Measurements from ENCODE around the gene PSMD1. TPM values are rescaled to one million over a fixed set of nuclear protein-coding genes. Genes with fewer than 3 reads are reported as not detected.

Gene PSMD1
- total RNA-seq (156 and 163 TPM in 2 replicates), polyA plus RNA-seq (209 and 249 TPM in 2 replicates), polyA minus RNA-seq (716 and 880 TPM in 2 replicates), Bru-seq, nascent RNA (percentile 95 among the genes with signal in this experiment), BruChase-seq, experiment 1, labeled RNA remaining after a 6-hour chase (percentile 88 among the genes with signal in this experiment), BruChase-seq, experiment 2, labeled RNA remaining after a 2-hour chase (percentile 85 among the genes with signal in this experiment)
- polyA plus RNA-seq (2011; cell fraction: cytosol; rRNA removed) = 144 and 160 TPM in 2 replicates
- 143 and 171 TPM in 2 replicates for polyA plus RNA-seq (2011; cell fraction: nucleus; rRNA removed)
- 131 and 202 TPM in 2 replicates for polyA plus RNA-seq (2012)
- 72.1 TPM for polyA minus RNA-seq (2011; cell fraction: cytosol; rRNA and poly(A)+ RNA removed)
- 198 and 272 TPM in 2 replicates for polyA minus RNA-seq (2011; cell fraction: nucleus; rRNA and poly(A)+ RNA removed)
- long read RNA-seq, transcript PSMD1-212 (2 exons, 546 nt) = minor isoform, 5 of 481 reads
- long read RNA-seq, transcript PSMD1-201 (25 exons, 3,326 nt) = major isoform, 400 of 481 reads
- long read RNA-seq, partial matches to known transcripts = 48 of 481 reads
- long read RNA-seq, other reads (novel, unspliced or antisense) = 28 of 481 reads

DNA sequence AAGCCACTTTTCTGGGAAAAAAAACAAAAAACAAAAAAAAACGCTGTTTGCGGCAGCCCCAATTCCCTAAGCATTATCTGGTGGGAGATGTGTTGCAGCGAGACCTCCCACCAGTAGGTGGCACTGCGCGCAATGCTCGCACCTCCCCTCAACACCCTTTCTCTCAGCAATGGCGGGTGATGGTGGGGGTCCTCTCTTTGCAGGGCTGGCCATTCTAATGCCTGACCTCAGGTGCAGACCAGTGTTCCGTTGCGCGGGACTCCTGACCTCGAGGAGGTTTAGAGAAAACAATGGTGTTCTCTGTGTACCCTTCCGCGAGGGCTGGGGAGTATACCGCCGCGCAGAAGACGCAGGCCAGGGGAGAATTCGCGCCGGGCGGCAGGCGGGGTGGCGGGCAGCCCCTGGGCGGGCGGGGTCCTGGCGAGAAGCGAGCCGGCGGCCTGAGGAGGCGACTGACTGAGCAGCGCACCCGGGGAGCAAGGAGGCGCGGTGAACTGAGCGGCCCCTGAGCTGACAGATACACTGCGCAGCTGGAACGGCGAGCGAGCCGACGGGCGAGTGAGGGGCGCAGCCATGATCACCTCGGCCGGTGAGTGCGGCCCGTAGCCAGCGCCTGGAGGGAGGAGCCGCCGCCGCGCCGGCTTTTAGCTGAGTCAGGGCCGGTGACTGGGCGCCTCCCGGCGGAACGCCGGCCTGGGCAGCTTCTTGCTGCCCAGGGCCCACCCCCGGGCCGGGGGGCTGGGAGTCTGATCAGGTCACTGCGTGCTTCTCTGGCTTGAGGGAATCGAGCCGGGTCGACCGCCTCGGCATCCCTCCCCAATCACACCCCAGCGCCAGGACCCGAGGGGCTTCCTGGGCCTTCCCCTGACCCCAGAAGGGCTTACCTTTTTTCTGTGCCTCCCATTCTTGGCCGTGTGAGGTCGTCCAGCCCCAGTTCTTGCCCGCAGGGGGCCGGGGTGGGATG lies at the start of gene PSMD1:
TSS of gene PSMD1 (plus strand) at position 415 of the 964 bp plus-strand sequence. CDS start at position 574, 159 bp downstream.
- no peaks in the 10 kb centered on the region for H3K9me3 ChIP-seq (replicated peaks; ENCODE audit: control insufficient read depth, insufficient read depth, low read length)
- H3K27me3 ChIP-seq (ENCODE audit: control insufficient read depth in 2 of 2, insufficient read depth in 2 of 2, low read length in 2 of 2) = peaks cover 0 to 3% of the 10 kb centered on the region in 2 experiments
- peak within 1 kb of the TSS; percentile 86 for H3K4me2 ChIP-seq (ENCODE audit: insufficient read depth, low read length)
- DNase-seq (ENCODE audit: low read depth, low spot score) (peak; percentile 95), FAIRE-seq (peak; percentile 78)
- peak within 1 kb of the TSS; percentile 90 for H2AFZ ChIP-seq (ENCODE audit: low read depth, low read length)
- H3K4me1 ChIP-seq (ENCODE audit: control insufficient read depth, extremely low read depth, insufficient read depth, low read length) = peaks cover 24% of the 10 kb centered on the region
- no peaks in the 10 kb centered on the region for H3K9me1 ChIP-seq (replicated peaks; ENCODE audit: control insufficient read depth, extremely low read depth, insufficient read depth, low read length)
- TF ChIP-seq EZH2 (IDR thresholded peaks at IDR 0.05; ENCODE audit: borderline replicate concordance, low read depth, low read length, severe bottlenecking) (no peak), FOS (IDR thresholded peaks at IDR 0.05; ENCODE audit: borderline replicate concordance, insufficient read depth, low read length) (peak; percentile 8), MAX (IDR thresholded peaks at IDR 0.05; ENCODE audit: insufficient read depth, insufficient read length) (no peak), POLR2A (IDR thresholded peaks at IDR 0.05; ENCODE audit: low read depth, low read length) (peak; percentile 71), JUN (IDR thresholded peaks at IDR 0.05; ENCODE audit: borderline replicate concordance, insufficient read depth, insufficient read length, low read depth) (no peak), MYC (IDR thresholded peaks at IDR 0.05; ENCODE audit: low read depth, low read length) (peak; percentile 58), POLR2AphosphoS5 (IDR thresholded peaks at IDR 0.05; ENCODE audit: insufficient read depth, low read depth, low read length) (peak; percentile 69)
- TF ChIP-seq, protein P1, sequence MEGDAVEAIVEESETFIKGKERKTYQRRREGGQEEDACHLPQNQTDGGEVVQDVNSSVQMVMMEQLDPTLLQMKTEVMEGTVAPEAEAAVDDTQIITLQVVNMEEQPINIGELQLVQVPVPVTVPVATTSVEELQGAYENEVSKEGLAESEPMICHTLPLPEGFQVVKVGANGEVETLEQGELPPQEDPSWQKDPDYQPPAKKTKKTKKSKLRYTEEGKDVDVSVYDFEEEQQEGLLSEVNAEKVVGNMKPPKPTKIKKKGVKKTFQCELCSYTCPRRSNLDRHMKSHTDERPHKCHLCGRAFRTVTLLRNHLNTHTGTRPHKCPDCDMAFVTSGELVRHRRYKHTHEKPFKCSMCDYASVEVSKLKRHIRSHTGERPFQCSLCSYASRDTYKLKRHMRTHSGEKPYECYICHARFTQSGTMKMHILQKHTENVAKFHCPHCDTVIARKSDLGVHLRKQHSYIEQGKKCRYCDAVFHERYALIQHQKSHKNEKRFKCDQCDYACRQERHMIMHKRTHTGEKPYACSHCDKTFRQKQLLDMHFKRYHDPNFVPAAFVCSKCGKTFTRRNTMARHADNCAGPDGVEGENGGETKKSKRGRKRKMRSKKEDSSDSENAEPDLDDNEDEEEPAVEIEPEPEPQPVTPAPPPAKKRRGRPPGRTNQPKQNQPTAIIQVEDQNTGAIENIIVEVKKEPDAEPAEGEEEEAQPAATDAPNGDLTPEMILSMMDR (IDR thresholded peaks at IDR 0.05; ENCODE audit: extremely low read depth in 1 of 2, insufficient read depth in 1 of 2, low read depth in 1 of 2, low read length in 2 of 2) = peak; percentile 97 to 98
- H3K27ac ChIP-seq (ENCODE audit: insufficient read depth, low read depth, low read length) = peak within 1 kb of the TSS; percentile 86
- H4K20me1 ChIP-seq (replicated peaks; ENCODE audit: control insufficient read depth, extremely low read depth, insufficient read depth, low read length) = peaks cover 2% of the 10 kb centered on the region
- peaks cover 49% of the 10 kb centered on the region for H3K79me2 ChIP-seq (ENCODE audit: control insufficient read depth, insufficient read depth, low read length)
- POLR2A ChIA-PET = no interaction called here
- H3K36me3 ChIP-seq (ENCODE audit: control insufficient read depth in 2 of 2, extremely low read depth in 1 of 2, insufficient read depth in 2 of 2, low read length in 2 of 2) = peaks cover 0 to 3% of the 10 kb centered on the region in 2 experiments
- H3K4me3 ChIP-seq (replicated peaks in 1 of 3; ENCODE audit: insufficient read depth in 1 of 3, low read depth in 1 of 3, low read length in 3 of 3) = peak within 1 kb of the TSS; percentile 98 to 99 (median 99)
- H3K9ac ChIP-seq (replicated peaks; ENCODE audit: extremely low read depth, insufficient read depth, low read length) = peak within 1 kb of the TSS; percentile 98
- dilution Hi-C loops (cut with MboI; ENCODE audit: extremely low pct_ligation_motif_present, low sequenced_read_pairs) = no loop called here
- intact Hi-C loops (cut with micrococcal nuclease) = loop anchor here (1.0 kb wide), 1 partner anchor 142 kb away; the partner anchor contains the start of gene ARMC9
- BruUV-seq (replicated peaks) = TSS peak; percentile 14
- CTCF ChIA-PET = interaction anchor here (0.8 to 2.0 kb wide), 6 partner anchors 9 to 232 kb away, joined by 3 to 5 read pairs (median 4); partner anchors contain the start of gene C2orf72
